Measurements from ENCODE around the gene INTS14. TPM values are rescaled to one million over a fixed set of nuclear protein-coding genes. Genes with fewer than 3 reads are reported as not detected.

Gene INTS14
- total RNA-seq, 1 donor, result 29.9 TPM

DNA sequence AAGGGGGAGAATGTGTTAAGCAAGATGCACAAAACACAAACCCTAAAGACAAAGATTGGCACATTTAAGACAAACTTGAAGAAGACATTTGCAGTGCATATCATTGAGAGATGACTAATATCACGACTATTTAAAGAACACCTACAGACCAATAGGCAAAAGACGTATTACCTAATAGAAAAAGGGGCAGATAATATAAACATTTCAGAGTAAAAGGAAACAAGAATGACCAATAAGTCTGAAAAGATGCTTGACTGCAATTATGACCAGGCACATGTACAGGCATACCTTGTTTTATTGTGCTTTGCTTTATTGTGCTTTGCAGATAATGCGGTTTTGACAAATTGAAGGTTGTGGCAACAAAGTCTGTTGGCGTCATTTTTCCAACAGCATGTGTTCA lies 75.7 kb downstream of the INTS14 start:
- no peak for DNase-seq (ENCODE audit: low read depth in 2 of 3, low spot score in 2 of 3)

DNA sequence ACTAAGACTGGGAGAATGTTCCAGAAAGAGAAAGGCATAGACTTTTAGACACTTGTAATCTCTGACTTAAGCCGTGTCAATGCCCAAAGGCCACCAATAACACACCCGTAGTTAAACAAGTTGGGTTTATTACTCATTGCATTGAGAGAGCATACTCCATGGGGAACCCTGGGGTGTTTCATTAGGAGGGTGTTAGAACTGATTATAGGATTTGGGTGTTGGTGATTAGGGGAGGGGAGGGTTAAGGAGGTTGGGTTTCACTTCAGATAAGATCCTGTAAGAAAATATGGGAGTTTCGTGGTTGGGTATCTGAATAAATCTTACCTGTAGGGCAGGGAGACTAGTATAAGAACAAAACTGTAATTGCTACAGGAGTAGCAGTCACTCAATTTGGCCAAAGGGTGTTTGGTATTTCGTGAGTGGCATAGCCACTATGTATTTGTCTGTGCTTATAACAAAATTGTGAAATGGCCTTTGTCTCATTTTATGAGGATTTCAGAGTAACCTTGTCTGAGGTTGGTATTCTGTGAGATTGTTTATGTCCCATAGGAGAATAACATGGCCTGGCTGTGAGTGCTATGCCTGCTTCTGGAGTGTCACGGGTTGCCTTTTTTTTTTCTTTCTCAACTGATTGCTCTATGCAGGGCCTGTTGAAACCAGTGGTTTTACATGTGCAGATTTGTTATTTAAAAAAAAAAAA lies 77.7 kb downstream of the INTS14 start:
- no peak for DNase-seq (ENCODE audit: low read depth in 2 of 3, low spot score in 2 of 3)

DNA sequence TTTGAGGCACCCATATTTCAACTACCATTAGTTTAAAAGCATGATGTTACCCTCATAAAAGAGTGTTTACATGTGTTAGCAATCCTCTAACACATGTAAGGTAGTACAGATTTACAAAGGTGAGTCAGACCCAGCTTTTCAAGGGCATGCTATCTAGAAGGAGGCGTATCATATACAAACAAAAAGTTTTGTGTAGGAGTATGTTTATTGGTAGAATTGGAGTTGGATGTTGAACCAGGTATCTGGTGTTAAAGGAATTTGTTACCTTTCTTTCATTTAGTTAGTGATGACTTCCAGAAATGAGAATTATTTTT lies 78.2 kb downstream of the INTS14 start:
- DNase-seq (ENCODE audit: low read depth in 2 of 3, low spot score in 2 of 3), result no peak

DNA sequence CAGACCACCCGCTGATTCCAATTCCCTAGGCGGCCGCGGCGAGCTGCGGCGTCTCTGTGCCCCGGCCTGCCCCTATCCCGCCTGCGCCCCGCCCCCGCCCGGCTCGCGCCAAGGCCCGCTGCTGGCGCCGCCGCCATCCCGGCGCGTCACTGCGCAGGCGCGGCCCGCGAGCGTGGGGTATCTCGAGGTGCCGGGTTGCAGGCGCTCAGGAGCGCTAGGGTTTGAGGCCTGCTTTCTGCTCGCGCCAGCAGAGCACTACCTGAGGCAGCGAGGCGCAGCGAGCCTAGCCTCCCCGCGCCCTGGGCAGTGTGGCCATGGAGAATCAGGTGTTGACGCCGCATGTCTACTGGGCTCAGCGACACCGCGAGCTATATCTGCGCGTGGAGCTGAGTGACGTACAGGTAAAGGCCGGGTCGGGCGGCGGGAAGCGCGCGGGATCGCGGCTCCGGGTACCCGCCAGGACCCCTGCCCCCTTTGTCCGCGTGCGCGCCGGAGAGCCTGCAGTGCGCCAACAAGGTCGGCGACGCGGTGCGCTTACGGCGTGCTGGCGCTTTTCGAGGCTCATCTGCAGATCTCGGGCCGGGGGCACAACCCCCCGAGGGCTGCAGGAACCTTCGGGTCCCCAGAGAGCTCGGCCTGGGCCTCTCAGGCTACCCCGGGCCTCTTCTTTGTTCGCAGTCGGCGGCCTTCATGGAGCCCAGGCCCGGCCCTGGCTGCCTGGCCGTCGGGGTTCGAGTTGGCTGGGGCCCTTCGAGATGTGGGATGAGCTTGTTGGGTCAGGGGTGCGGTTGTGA lies 80.4 kb downstream of the INTS14 start, which contains the start of gene HACD3:
Gene HACD3, plus strand, starts transcription at position 146 of the 794 bp plus-strand sequence. Its CDS starts 169 bp downstream, at position 315.
- DNase-seq (ENCODE audit: low read depth in 2 of 3, low spot score in 2 of 3), result peak; percentile 82 to 90 (median 86)

DNA sequence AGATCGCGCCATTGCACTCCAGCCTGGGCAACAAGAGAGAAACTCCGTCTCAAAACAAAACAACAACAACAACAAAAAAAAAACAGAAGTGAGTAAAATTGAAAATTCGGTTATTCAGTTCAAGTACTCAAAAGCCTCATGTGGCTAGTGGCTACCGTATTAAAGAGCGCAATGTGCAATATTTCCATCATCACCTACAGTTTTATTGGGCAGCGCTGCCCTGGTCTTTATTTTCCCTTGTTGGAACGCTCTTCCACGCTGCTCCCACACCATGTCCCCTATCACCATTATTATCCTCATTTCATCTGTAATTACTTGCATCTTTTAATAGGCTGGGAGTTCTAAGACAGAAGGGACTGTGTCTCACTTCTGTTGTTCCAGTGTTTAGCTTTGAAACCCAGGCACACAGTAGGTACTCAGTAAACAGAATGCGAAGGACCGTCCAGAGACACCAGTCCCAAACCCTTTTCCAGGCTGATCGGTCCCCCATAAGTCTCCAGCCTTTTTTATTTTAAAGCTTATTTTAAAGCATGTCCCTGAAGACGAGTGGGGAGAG lies 81.1 kb downstream of the INTS14 start:
- peak in 1 of 3 donors; percentile 13 for DNase-seq (ENCODE audit: low read depth in 2 of 3, low spot score in 2 of 3)

Small RNA genes lying within 50 kb of the gene (small RNA-seq; reads per million reads assigned to genes)
- not detected for gene RNU6-19P

Other genes with a start within 250 kb of the INTS14 start
- not detected for gene IGDCC3, start 233.1 kb downstream of the INTS14 start, total RNA-seq
- gene IGDCC4, start 188.2 kb downstream of the INTS14 start, total RNA-seq, result under 0.01 TPM
- gene DPP8, start 93.4 kb downstream of the INTS14 start, total RNA-seq, result 19.9 TPM
- 32.3 TPM for gene HACD3, start 80.7 kb downstream of the INTS14 start, total RNA-seq
- gene SLC24A1, start 10.8 kb upstream of the INTS14 start, total RNA-seq, result 11.6 TPM
- 35.0 TPM for gene DENND4A, start 181.2 kb upstream of the INTS14 start, total RNA-seq